Measurements from ENCODE around the gene SMAD2. TPM values are rescaled to one million over a fixed set of nuclear protein-coding genes. Genes with fewer than 3 reads are reported as not detected.

The SMAD2 gene
- total RNA-seq, 1 experiment from 2014 or later: 121 TPM

DNA sequence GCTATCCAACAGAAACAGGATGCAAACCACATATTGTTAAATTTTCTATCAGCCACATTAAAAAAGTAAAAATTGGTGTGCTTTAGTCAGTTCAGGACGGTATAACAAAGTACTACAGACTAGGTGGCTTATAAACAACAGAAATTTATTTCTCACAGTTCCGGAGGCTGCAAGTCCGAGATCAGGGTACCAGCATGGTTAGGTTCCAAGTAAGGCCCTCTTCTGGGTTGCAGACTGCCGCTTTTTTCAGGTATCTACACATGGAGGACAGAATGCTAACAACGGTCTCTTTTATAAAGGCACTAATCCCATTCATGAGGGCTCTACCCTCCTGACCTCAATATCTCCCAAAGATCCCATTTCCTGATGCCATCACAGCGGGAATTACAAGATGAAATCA lies 10.5 kb downstream of the SMAD2 start:
- Histone ChIP-seq H3K56ac (ENCODE audit: insufficient read length, low read depth, low read length) (no peak overlapping the region), H3K4me2 (ENCODE audit: insufficient read depth, insufficient read length, low read length) (no peak overlapping the region), H3K27ac (ENCODE audit: insufficient read length, low read depth, low read length) (no peak overlapping the region), H4K5ac (ENCODE audit: insufficient read length, low read depth, low read length) (no peak overlapping the region), H2AK5ac (ENCODE audit: insufficient read length, low read length) (no peak overlapping the region), H3T11ph (ENCODE audit: low read length) (no peak overlapping the region), H3K9me3 (ENCODE audit: control insufficient read depth, low read depth, low read length) (no peaks in the 10 kb centered on the region), H3K9ac (ENCODE audit: extremely low read depth, insufficient read length, low read length) (no peak overlapping the region), H4K20me1 (ENCODE audit: control insufficient read depth, insufficient read depth, insufficient read length) (no peaks in the 10 kb centered on the region), H3K4me1 (ENCODE audit: insufficient read depth, low read length) (peaks cover 15% of the 10 kb centered on the region), H2BK12ac (ENCODE audit: insufficient read length, low read depth, low read length) (no peak overlapping the region), H3K27me3 (ENCODE audit: insufficient read depth, low read length) (no peaks in the 10 kb centered on the region), H3K23ac (ENCODE audit: insufficient read length, low read depth, low read length) (no peak overlapping the region), H2BK5ac (ENCODE audit: insufficient read length, low read length) (no peak overlapping the region), H3K79me1 (ENCODE audit: insufficient read depth, low read depth, low read length, poor library complexity, severe bottlenecking) (no peaks in the 10 kb centered on the region), H2BK15ac (ENCODE audit: low read depth, low read length) (no peak overlapping the region), H4K91ac (ENCODE audit: insufficient read length, low read depth, low read length) (no peak overlapping the region), H4K8ac (replicated peaks; ENCODE audit: insufficient read length, low read depth, low read length) (no peak overlapping the region), H3K14ac (ENCODE audit: insufficient read depth, low read length) (no peak overlapping the region), H3K18ac (ENCODE audit: insufficient read length, low read depth, low read length) (no peak overlapping the region), H2BK20ac (ENCODE audit: low read depth, low read length, poor library complexity, severe bottlenecking) (no peak overlapping the region), H3K23me2 (ENCODE audit: insufficient read length, low read depth, low read length, poor library complexity, severe bottlenecking) (peaks cover 4% of the 10 kb centered on the region), H2BK120ac (ENCODE audit: low read depth, low read length, poor library complexity, severe bottlenecking) (no peak overlapping the region), H2AFZ (ENCODE audit: low read length) (no peak overlapping the region), H3K79me2 (ENCODE audit: insufficient read depth, low read length) (peaks cover 56% of the 10 kb centered on the region; the same call in 1 of the 2 replicates), H3K4ac (ENCODE audit: low read depth, low read length) (no peak overlapping the region)
- Mint-ChIP-seq H3K9me3 (no peaks in the 10 kb centered on the region), H3K27ac (no peak overlapping the region), H3K27me3 (ENCODE audit: low read depth) (no peaks in the 10 kb centered on the region), H3K4me3 (0 out of 5 replicates have a peak overlapping the region, but pooled peaks of 1 of the 2 experiments have one; percentile 54), H3K4me1 (peaks cover 73 to 85% of the 10 kb centered on the region in 2 experiments), H3K36me3 (ENCODE audit: insufficient read depth in 1 of 3, low read depth in 3 of 3) (no peaks in the 10 kb centered on the region)
- no peak for DNase-seq
- TF ChIP-seq CTCF (conservative IDR thresholded peaks at IDR 0.05): no peak
- WGBS (ENCODE audit: extremely low coverage, insufficient read length, low lambda C conversion rate): no CpG with 5 or more reads among the region's 6 CpGs

Measured in H9 (cell line).